GM23338 (cell line): Measurements from ENCODE around the gene DYSF. TPM values are rescaled to one million over a fixed set of nuclear protein-coding genes. Genes with fewer than 3 reads are reported as not detected.

Experiments
- ATAC-seq: fragments of 200-7000 bp; cut with Tn5 transposase; 3 replicates; pipeline ENCODE4 v1.9.1; 2020
- DNase-seq: peaks from one replicate; pipeline ENCODE4 v3.0.0-alpha.2; 2015; ENCODE audit warnings: low spot score
- H2AFZ ChIP-seq: fragments of 200-600 bp; sonication (generic); 2 replicates; pipeline ENCODE4 v1.8.0; 2016; ENCODE audit warnings: antibody characterized with exemption, mild to moderate bottlenecking, moderate library complexity
- H3F3A ChIP-seq: fragments of 200-600 bp; sonication (generic); replicated peaks from 2 replicates; pipeline ENCODE4 v1.8.0; 2017; ENCODE audit warnings: antibody characterized with exemption, mixed run types, low read depth
- H3K27ac ChIP-seq: fragments of 200-600 bp; sonication (generic); 2 replicates; pipeline ENCODE4 v1.6.1; 2016; ENCODE audit warnings: low read depth
- H3K27me3 ChIP-seq: fragments of 200-600 bp; sonication (generic); 2 replicates; pipeline ENCODE4 v1.8.0; 2016; ENCODE audit warnings: mild to moderate bottlenecking, mixed run types, moderate library complexity; ENCODE audit not compliant: insufficient read depth
- H3K36me3 ChIP-seq: fragments of 200-600 bp; sonication (generic); 2 replicates; pipeline ENCODE4 v1.8.0; 2016; ENCODE audit warnings: mild to moderate bottlenecking; ENCODE audit not compliant: insufficient read depth
- H3K4me1 ChIP-seq: fragments of 200-600 bp; sonication (generic); 2 replicates; pipeline ENCODE4 v1.8.0; 2016; ENCODE audit warnings: mild to moderate bottlenecking, moderate library complexity; ENCODE audit not compliant: insufficient read depth
- H3K4me2 ChIP-seq: fragments of 200-600 bp; sonication (generic); 2 replicates; pipeline ENCODE4 v1.7.1; 2017; ENCODE audit warnings: mixed run types
- H3K4me3 ChIP-seq: fragments of 200-600 bp; sonication (generic); 2 replicates; pipeline ENCODE4 v1.6.1; 2016; ENCODE audit warnings: mixed run types
- H3K79me2 ChIP-seq: fragments of 200-600 bp; sonication (generic); replicated peaks from 2 replicates; pipeline ENCODE4 v1.8.0; 2017; ENCODE audit warnings: mild to moderate bottlenecking; ENCODE audit not compliant: insufficient read depth
- H3K9me2 ChIP-seq: fragments of 200-600 bp; sonication (generic); 2 replicates; pipeline ENCODE4 v1.8.0; 2017; ENCODE audit not compliant: insufficient read depth
- H4K20me1 ChIP-seq: fragments of 200-600 bp; sonication (generic); replicated peaks from 2 replicates; pipeline ENCODE4 v1.8.0; 2017; ENCODE audit warnings: mild to moderate bottlenecking; ENCODE audit not compliant: insufficient read depth
- H3K27ac Mint-ChIP-seq: 2 replicates; pipeline ENCODE4 v1.8.0; 2020; ENCODE audit warnings: inconsistent platforms, mild to moderate bottlenecking, moderate library complexity, mixed read lengths
- H3K27me3 Mint-ChIP-seq: 3 replicates; pipeline ENCODE4 v1.8.0; 2022; ENCODE audit warnings: low read depth, mild to moderate bottlenecking, moderate library complexity, mixed read lengths, inconsistent platforms; ENCODE audit not compliant: insufficient read depth, poor library complexity
- H3K36me3 Mint-ChIP-seq: 3 replicates; pipeline ENCODE4 v1.8.0; 2021; ENCODE audit warnings: low read depth, mild to moderate bottlenecking, inconsistent platforms, moderate library complexity, mixed read lengths
- H3K4me1 Mint-ChIP-seq: 3 replicates; pipeline ENCODE4 v1.8.0; 2020; ENCODE audit warnings: mild to moderate bottlenecking, inconsistent platforms, mixed read lengths
- H3K4me3 Mint-ChIP-seq: 3 replicates; pipeline ENCODE4 v1.8.0; 2021; ENCODE audit warnings: moderate library complexity, mild to moderate bottlenecking, inconsistent platforms, mixed read lengths
- H3K9me3 Mint-ChIP-seq: 3 replicates; pipeline ENCODE4 v1.8.0; 2020; ENCODE audit warnings: moderate library complexity, mild to moderate bottlenecking, inconsistent platforms, mixed read lengths
- CTCF ChIP-seq, 2 experiments: fragments of 200-600 bp in 1 of 2; sonication (generic) in 1 of 2; conservative IDR thresholded peaks; 2 replicates each; pipeline versions ENCODE4 v1.5.1 to v1.6.1; 2016 to 2017; ENCODE audit warnings: antibody characterized with exemption in 2 of 2, low read depth in 2 of 2, mild to moderate bottlenecking in 2 of 2, moderate library complexity in 1 of 2
- ETS1 ChIP-seq: IDR thresholded peaks from 2 replicates; pipeline ENCODE4 v1.6.1; 2016; ENCODE audit warnings: antibody characterized with exemption
- EZH2 ChIP-seq: fragments of 200-600 bp; sonication (generic); IDR thresholded peaks from one replicate; pipeline ENCODE4 v1.8.0; 2017; ENCODE audit warnings: antibody characterized with exemption, mild to moderate bottlenecking, low read depth; ENCODE audit not compliant: unreplicated experiment
- POLR2AphosphoS5 ChIP-seq: IDR thresholded peaks from 2 replicates; pipeline ENCODE4 v1.6.1; 2016; ENCODE audit warnings: antibody characterized with exemption, low read depth
- REST ChIP-seq: IDR thresholded peaks from one replicate; pipeline ENCODE4 v1.6.1; 2018; ENCODE audit warnings: antibody characterized with exemption; ENCODE audit not compliant: unreplicated experiment
- STAT1 ChIP-seq: IDR thresholded peaks from one replicate; pipeline ENCODE4 v1.6.1; 2016; ENCODE audit warnings: antibody characterized with exemption; ENCODE audit not compliant: unreplicated experiment
- ZNF331 ChIP-seq: fragments of 250-450 bp; sonication (Bioruptor Pico); IDR thresholded peaks from 2 replicates; pipeline ENCODE4 v1.5.0; 2020; ENCODE audit warnings: low read depth, mild to moderate bottlenecking, moderate library complexity
- polyA plus RNA-seq: library from polyadenylated mRNA; unstranded; fragments of >200 nt; fragmentation: Nextera tagmentation; extraction: Ambion mirVana; gene quantifications from 2 replicates; pipeline ENCODE4 v1.2.1, GENCODE V29; 2016
- total RNA-seq: library from RNA; depleted of rRNA; stranded (reverse); fragments of >200 nt; shearing (Covaris generic); gene quantifications from 2 replicates; pipeline ENCODE4 v1.2.3, GENCODE V29; 2014

Gene DYSF
- total and polyA plus RNA-seq, 2 experiments from 2014 or later, result 7.3 to 21.3 TPM

GRCh38 chr2:71702971-71703898 is 249.9 kb downstream of the DYSF start:
- no peak overlapping the region for H2AFZ ChIP-seq
- H3K27me3 ChIP-seq, result no peaks in the 10 kb centered on the region
- no peak overlapping the region for H3K4me3 Mint-ChIP-seq
- H3F3A ChIP-seq, result no peaks in the 10 kb centered on the region
- no peak overlapping the region for H3K27ac Mint-ChIP-seq
- TF ChIP-seq STAT1, result no peak
- no peak for TF ChIP-seq EZH2
- H3K4me1 ChIP-seq, result no peaks in the 10 kb centered on the region
- DNase-seq (no peak), ATAC-seq (no peak)
- peaks cover 3% of the 10 kb centered on the region; the same call in 1 of the 3 replicates for H3K4me1 Mint-ChIP-seq
- H3K27me3 Mint-ChIP-seq, result peaks cover 21% of the 10 kb centered on the region
- no peaks in the 10 kb centered on the region for H3K79me2 ChIP-seq
- H3K9me2 ChIP-seq, result no peaks in the 10 kb centered on the region
- peaks cover 4% of the 10 kb centered on the region; the same call in 1 of the 3 replicates for H3K9me3 Mint-ChIP-seq
- no peaks in the 10 kb centered on the region for H3K36me3 ChIP-seq
- H3K4me2 ChIP-seq, result no peak overlapping the region
- H4K20me1 ChIP-seq, result no peaks in the 10 kb centered on the region
- no peak overlapping the region for H3K27ac ChIP-seq
- H3K36me3 Mint-ChIP-seq, result no peaks in the 10 kb centered on the region; the same call in 2 of the 3 replicates
- no peak overlapping the region for H3K4me3 ChIP-seq

GRCh38 chr2:71704131-71704561 is 250.8 kb downstream of the DYSF start:
- Histone ChIP-seq H3K79me2 (no peaks in the 10 kb centered on the region), H3K4me1 (no peaks in the 10 kb centered on the region), H3K27me3 (no peaks in the 10 kb centered on the region), H3K4me3 (no peak overlapping the region), H4K20me1 (no peaks in the 10 kb centered on the region), H3K36me3 (no peaks in the 10 kb centered on the region), H3K27ac (no peak overlapping the region), H3K9me2 (no peaks in the 10 kb centered on the region), H3K4me2 (no peak overlapping the region), H3F3A (no peaks in the 10 kb centered on the region), H2AFZ (no peak overlapping the region)
- Mint-ChIP-seq H3K36me3 (no peaks in the 10 kb centered on the region; the same call in 2 of the 3 replicates), H3K27me3 (peaks cover 21% of the 10 kb centered on the region), H3K4me1 (peaks cover 3% of the 10 kb centered on the region; the same call in 1 of the 3 replicates), H3K4me3 (no peak overlapping the region), H3K27ac (no peak overlapping the region), H3K9me3 (no peaks in the 10 kb centered on the region)
- DNase-seq (no peak), ATAC-seq (no peak)
- no peak for TF ChIP-seq CTCF (conservative IDR thresholded peaks at IDR 0.05; ENCODE audit: low read depth in 2 of 2)
- no peak for TF ChIP-seq EZH2
- no peak for TF ChIP-seq ETS1
- no peak for TF ChIP-seq ZNF331 (CRISPR knock-in tag)
- TF ChIP-seq POLR2AphosphoS5, result no peak
- TF ChIP-seq REST, result no peak
